Upper lobe of left lung (tissue), 4 donors: ENCODE data around the gene TRAPPC8.

Experiments
- EP300 ChIP-seq, 4 donors: sonication (generic); formaldehyde crosslinking; IDR thresholded peaks; one replicate each; pipeline ENCODE4 v1.5.1; 2017; ENCODE audit warnings: antibody characterized with exemption in 4 of 4, control low read depth in 2 of 4
- POLR2A ChIP-seq, 4 donors: fragments of 450-650 bp; IDR thresholded peaks; one replicate each; pipeline ENCODE4 v1.5.1; 2016 to 2017; ENCODE audit warnings: antibody characterized with exemption in 4 of 4, mild to moderate bottlenecking in 2 of 4
- POLR2AphosphoS5 ChIP-seq, 2 donors: sonication (generic); formaldehyde crosslinking; IDR thresholded peaks; one replicate each; pipeline ENCODE4 v1.5.1; 2017; ENCODE audit warnings: antibody characterized with exemption in 2 of 2
- TF ChIP-seq, protein P1 (sequence below), 6 experiments: fragments of 450-650 bp in 4 of 6; fragments of 200-600 bp in 2 of 6; sonication (generic) in 2 of 6; IDR thresholded peaks; one replicate each; pipeline ENCODE4 v1.5.1; 2016 to 2019; ENCODE audit warnings: antibody characterized with exemption in 6 of 6

DNA sequence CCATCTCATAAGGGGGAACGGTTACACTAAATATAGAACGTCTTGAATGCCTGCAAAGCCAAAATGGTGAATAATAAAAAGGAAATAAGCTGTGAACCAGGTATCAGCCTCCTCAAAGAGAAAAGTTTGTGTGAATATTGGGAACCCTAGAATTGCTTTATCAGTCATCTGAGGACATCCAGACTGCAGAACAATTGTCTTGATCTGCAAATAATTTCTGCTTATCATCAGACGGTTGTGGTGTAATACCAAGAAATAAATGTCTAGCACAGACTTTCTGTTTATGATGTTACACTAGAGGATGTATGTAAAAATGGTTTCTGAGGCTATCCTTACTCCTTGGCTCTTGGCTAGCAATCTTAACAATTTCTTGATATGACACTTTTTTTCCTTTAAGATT, 128.8 kb downstream of the TRAPPC8 start:
- TF ChIP-seq POLR2AphosphoS5 (IDR thresholded peaks at IDR 0.05) (no peak), POLR2A (IDR thresholded peaks at IDR 0.05) (no peak), EP300 (IDR thresholded peaks at IDR 0.05) (no peak)
- TF ChIP-seq, protein P1, sequence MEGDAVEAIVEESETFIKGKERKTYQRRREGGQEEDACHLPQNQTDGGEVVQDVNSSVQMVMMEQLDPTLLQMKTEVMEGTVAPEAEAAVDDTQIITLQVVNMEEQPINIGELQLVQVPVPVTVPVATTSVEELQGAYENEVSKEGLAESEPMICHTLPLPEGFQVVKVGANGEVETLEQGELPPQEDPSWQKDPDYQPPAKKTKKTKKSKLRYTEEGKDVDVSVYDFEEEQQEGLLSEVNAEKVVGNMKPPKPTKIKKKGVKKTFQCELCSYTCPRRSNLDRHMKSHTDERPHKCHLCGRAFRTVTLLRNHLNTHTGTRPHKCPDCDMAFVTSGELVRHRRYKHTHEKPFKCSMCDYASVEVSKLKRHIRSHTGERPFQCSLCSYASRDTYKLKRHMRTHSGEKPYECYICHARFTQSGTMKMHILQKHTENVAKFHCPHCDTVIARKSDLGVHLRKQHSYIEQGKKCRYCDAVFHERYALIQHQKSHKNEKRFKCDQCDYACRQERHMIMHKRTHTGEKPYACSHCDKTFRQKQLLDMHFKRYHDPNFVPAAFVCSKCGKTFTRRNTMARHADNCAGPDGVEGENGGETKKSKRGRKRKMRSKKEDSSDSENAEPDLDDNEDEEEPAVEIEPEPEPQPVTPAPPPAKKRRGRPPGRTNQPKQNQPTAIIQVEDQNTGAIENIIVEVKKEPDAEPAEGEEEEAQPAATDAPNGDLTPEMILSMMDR (IDR thresholded peaks at IDR 0.05) = no peak
